HCT116 (cell line): ENCODE measurements around the gene CPEB3. TPM values are rescaled to one million over a fixed set of nuclear protein-coding genes. Genes with fewer than 3 reads are reported as not detected.

Experiments used
- ATAC-seq: fragments of 200-7000 bp; cut with Tn5 transposase; 2 replicates; pipeline ENCODE4 v1.9.1; 2020; ENCODE audit warnings: mild to moderate bottlenecking, moderate library complexity
- BruUV-seq: library from RNA; stranded (reverse); fragments of 400-500 nt; replicated peaks from 2 replicates; lab custom pipeline; 2021; lab: Mats Ljungman, UMichigan
- CTCF ChIA-PET: fragments of 300-600 bp; sonication (Branson Sonifier 250); formaldehyde crosslinking; loops from one replicate; lab custom pipeline; 2021; ENCODE audit warnings: antibody characterized with exemption; lab: Charles Lee
- POLR2A ChIA-PET: fragments of 300-600, 350-600 bp; sonication (Branson Sonifier 250); formaldehyde crosslinking; loops from one replicate; lab custom pipeline; 2021; ENCODE audit warnings: antibody characterized with exemption; lab: Charles Lee
- RAD21 ChIA-PET, 2 experiments: fragments of 300-600 bp; sonication (Branson Sonifier 250); formaldehyde crosslinking; loops; one replicate each; lab custom pipeline; 2023; ENCODE audit warnings: low total read pairs in 2 of 2; ENCODE audit not compliant: uncharacterized antibody in 2 of 2, unreplicated experiment in 2 of 2, low non-redundant PET in 1 of 2; lab: Charles Lee
- DNase-seq: peaks from one replicate; pipeline ENCODE4 v3.0.0-alpha.2; 2010; ENCODE audit warnings: low read depth, low spot score
- H2AFZ ChIP-seq: fragments of 200-600 bp; shearing (Covaris generic), sonication (generic); 2 replicates; pipeline ENCODE4 v1.6.1; 2017; ENCODE audit warnings: low read depth, mixed run types, mixed read lengths, antibody characterized with exemption, low read length; ENCODE audit not compliant: poor library complexity, severe bottlenecking
- H3K27ac ChIP-seq: 2 replicates; pipeline ENCODE4 v1.5.1; 2012; ENCODE audit warnings: low read depth, low read length
- H3K27me3 ChIP-seq: fragments of 200-600 bp; sonication (generic); 2 replicates; pipeline ENCODE4 v1.6.1; 2016; ENCODE audit warnings: mixed run types, low read length, mixed read lengths; ENCODE audit not compliant: insufficient read depth
- H3K36me3 ChIP-seq, 2 experiments: fragments of 200-500 bp in 1 of 2; fragments of 200-600 bp in 1 of 2; sonication (Bioruptor generic) in 1 of 2; sonication (generic) in 1 of 2; 2 replicates each; pipeline versions ENCODE4 v1.5.1 to v1.6.1; 2014 to 2016; ENCODE audit warnings: low read length in 2 of 2, inconsistent platforms in 1 of 2, mixed read lengths in 1 of 2, mixed run types in 1 of 2; ENCODE audit not compliant: insufficient read depth in 2 of 2, control insufficient read depth in 1 of 2
- H3K4me1 ChIP-seq, 2 experiments: fragments of 200-600 bp in 1 of 2; sonication (generic) in 1 of 2; 2 replicates each; pipeline versions ENCODE4 v1.5.1 to v1.6.1; 2012 to 2017; ENCODE audit warnings: low read length in 2 of 2, inconsistent platforms in 1 of 2, mild to moderate bottlenecking in 1 of 2, mixed read lengths in 1 of 2, mixed run types in 1 of 2, moderate library complexity in 1 of 2; ENCODE audit not compliant: insufficient read depth in 2 of 2, control insufficient read depth in 1 of 2
- H3K4me2 ChIP-seq: fragments of 200-600 bp; sonication (generic); 2 replicates; pipeline ENCODE4 v1.6.1; 2017; ENCODE audit warnings: mixed run types, low read length, mixed read lengths
- H3K4me3 ChIP-seq, 2 experiments: fragments of 200-600 bp in 1 of 2; sonication (generic) in 1 of 2; replicated peaks in 1 of 2; 2 replicates each; pipeline ENCODE4 v1.5.1; 2011 to 2016; ENCODE audit warnings: low read length in 2 of 2, control low read depth in 1 of 2, low read depth in 1 of 2, mild to moderate bottlenecking in 1 of 2, mixed read lengths in 1 of 2, mixed run types in 1 of 2
- H3K79me2 ChIP-seq: fragments of 200-600 bp; sonication (generic); 2 replicates; pipeline ENCODE4 v1.6.1; 2017; ENCODE audit warnings: mild to moderate bottlenecking, mixed run types, low read length, moderate library complexity, mixed read lengths; ENCODE audit not compliant: insufficient read depth
- H3K9ac ChIP-seq: fragments of 200-600 bp; sonication (generic); 2 replicates; pipeline ENCODE4 v1.6.1; 2016; ENCODE audit warnings: low read length, mixed read lengths
- H3K9me2 ChIP-seq: fragments of 200-600 bp; sonication (generic), shearing (Covaris generic); 2 replicates; pipeline ENCODE4 v1.6.1; 2017; ENCODE audit warnings: mixed run types, mild to moderate bottlenecking, moderate library complexity; ENCODE audit not compliant: insufficient read depth
- H3K9me3 ChIP-seq, 2 experiments: fragments of 200-500 bp in 1 of 2; fragments of 200-600 bp in 1 of 2; sonication (Bioruptor generic) in 1 of 2; sonication (generic) in 1 of 2; 2 replicates each; pipeline ENCODE4 v1.6.1; 2014 to 2017; ENCODE audit warnings: low read length in 2 of 2, mixed read lengths in 2 of 2, inconsistent platforms in 1 of 2, low read depth in 1 of 2, mild to moderate bottlenecking in 1 of 2, mixed run types in 1 of 2, moderate library complexity in 1 of 2; ENCODE audit not compliant: control insufficient read depth in 1 of 2, insufficient read depth in 1 of 2
- H4K20me1 ChIP-seq: fragments of 200-600 bp; sonication (generic), shearing (Covaris generic); 2 replicates; pipeline ENCODE4 v1.6.1; 2017; ENCODE audit warnings: mixed run types, mild to moderate bottlenecking, moderate library complexity; ENCODE audit not compliant: insufficient read depth
- ATF3 ChIP-seq: IDR thresholded peaks from 2 replicates; pipeline ENCODE4 v1.6.1; 2012
- CBX3 ChIP-seq: IDR thresholded peaks from 2 replicates; pipeline ENCODE4 v1.6.1; 2012; ENCODE audit warnings: low read depth
- CEBPB ChIP-seq: IDR thresholded peaks from 2 replicates; pipeline ENCODE4 v1.6.1; 2012; ENCODE audit warnings: low read depth
- EGR1 ChIP-seq: IDR thresholded peaks from 2 replicates; pipeline ENCODE4 v1.6.1; 2012; ENCODE audit warnings: low read depth
- EZH2phosphoT487 ChIP-seq: fragments of 200-600 bp; IDR thresholded peaks from 2 replicates; pipeline ENCODE4 v1.6.1; 2018; ENCODE audit warnings: antibody characterized with exemption, borderline replicate concordance
- FOSL1 ChIP-seq: IDR thresholded peaks from 2 replicates; pipeline ENCODE4 v1.6.1; 2012; ENCODE audit warnings: low read depth
- MAX ChIP-seq: IDR thresholded peaks from 2 replicates; pipeline ENCODE4 v1.6.1; 2012
- POLR2A ChIP-seq: IDR thresholded peaks from 2 replicates; pipeline ENCODE4 v1.7.0; 2011; ENCODE audit warnings: borderline replicate concordance; ENCODE audit not compliant: insufficient read depth, insufficient read length; ENCODE audit errors: extremely low read depth
- POLR2AphosphoS5 ChIP-seq: IDR thresholded peaks from 2 replicates; pipeline ENCODE4 v1.6.1; 2011; ENCODE audit warnings: mild to moderate bottlenecking, low read depth, low read length, moderate library complexity
- RAD21 ChIP-seq: IDR thresholded peaks from 2 replicates; pipeline ENCODE4 v1.6.1; 2012; ENCODE audit warnings: low read depth, mild to moderate bottlenecking
- SIN3A ChIP-seq: IDR thresholded peaks from 2 replicates; pipeline ENCODE4 v1.6.1; 2012; ENCODE audit warnings: low read depth
- SP1 ChIP-seq: IDR thresholded peaks from 2 replicates; pipeline ENCODE4 v1.6.1; 2012; ENCODE audit warnings: low read depth
- SRF ChIP-seq: IDR thresholded peaks from 2 replicates; pipeline ENCODE4 v1.6.1; 2012; ENCODE audit warnings: low read depth
- TCF7L2 ChIP-seq: IDR thresholded peaks from 2 replicates; pipeline ENCODE4 v1.7.0; 2011; ENCODE audit warnings: borderline replicate concordance, inconsistent platforms; ENCODE audit not compliant: insufficient read depth, insufficient read length; ENCODE audit errors: extremely low read depth
- YY1 ChIP-seq: IDR thresholded peaks from 2 replicates; pipeline ENCODE4 v1.6.1; 2011; ENCODE audit warnings: low read length, low read depth, moderate library complexity, mild to moderate bottlenecking; ENCODE audit not compliant: insufficient replicate concordance; ENCODE audit errors: extremely low read depth
- ZBTB33 ChIP-seq: IDR thresholded peaks from 2 replicates; pipeline ENCODE4 v1.6.1; 2011; ENCODE audit warnings: mild to moderate bottlenecking, low read length, moderate library complexity; ENCODE audit not compliant: insufficient replicate concordance; ENCODE audit errors: extremely low read depth
- ZFX ChIP-seq: fragments of 450-650 bp; IDR thresholded peaks from 2 replicates; pipeline ENCODE4 v1.6.1; 2017
- intact Hi-C: fragments of 100-400 bp; cut with micrococcal nuclease; formaldehyde crosslinking; loops from 2 replicates; pipeline ENCODE4 v1.10.0; 2022
- total RNA-seq: library from RNA; stranded (reverse); gene quantifications from one replicate; pipeline ENCODE4 v1.2.1, GENCODE V29; 2021; ENCODE audit not compliant: unreplicated experiment

The CPEB3 gene
- total RNA-seq, 1 experiment from 2014 or later = 3.0 TPM

- ChIA-PET RAD21 (no interaction called here), CTCF (no interaction called here), POLR2A (no interaction called here)
- intact Hi-C loops = no loop called here
- no peaks in the 10 kb centered on the region for H3K36me3 ChIP-seq
- no peaks in the 10 kb centered on the region for H3K27me3 ChIP-seq
- no peak for DNase-seq
- peaks cover 8% of the 10 kb centered on the region for H3K79me2 ChIP-seq
- TF ChIP-seq CBX3 (no peak), POLR2AphosphoS5 (no peak), EZH2phosphoT487 (no peak), ATF3 (no peak), ZBTB33 (no peak), ZFX (no peak), EGR1 (no peak), RAD21 (no peak), SP1 (no peak), YY1 (no peak), SRF (no peak), TCF7L2 (no peak), CEBPB (no peak), FOSL1 (no peak), MAX (no peak), POLR2A (no peak), SIN3A (no peak)
- H3K27ac ChIP-seq = no peak overlapping the region
- no peaks in the 10 kb centered on the region for H4K20me1 ChIP-seq
- H3K4me1 ChIP-seq = no peaks in the 10 kb centered on the region
- H3K4me2 ChIP-seq = no peak overlapping the region
- ATAC-seq = no peak
- no peak overlapping the region for H3K4me3 ChIP-seq
- no peak overlapping the region for H2AFZ ChIP-seq
- BruUV-seq = no TSS peak
- H3K9me2 ChIP-seq = no peaks in the 10 kb centered on the region
- H3K9me3 ChIP-seq = no peaks in the 10 kb centered on the region
- no peak overlapping the region for H3K9ac ChIP-seq
Observed at GRCh38 chr10:92284112-92284704, 6.7 kb downstream of the CPEB3 start.
